Measurements from ENCODE around the gene AQP2.

AQP2 gene

DNA sequence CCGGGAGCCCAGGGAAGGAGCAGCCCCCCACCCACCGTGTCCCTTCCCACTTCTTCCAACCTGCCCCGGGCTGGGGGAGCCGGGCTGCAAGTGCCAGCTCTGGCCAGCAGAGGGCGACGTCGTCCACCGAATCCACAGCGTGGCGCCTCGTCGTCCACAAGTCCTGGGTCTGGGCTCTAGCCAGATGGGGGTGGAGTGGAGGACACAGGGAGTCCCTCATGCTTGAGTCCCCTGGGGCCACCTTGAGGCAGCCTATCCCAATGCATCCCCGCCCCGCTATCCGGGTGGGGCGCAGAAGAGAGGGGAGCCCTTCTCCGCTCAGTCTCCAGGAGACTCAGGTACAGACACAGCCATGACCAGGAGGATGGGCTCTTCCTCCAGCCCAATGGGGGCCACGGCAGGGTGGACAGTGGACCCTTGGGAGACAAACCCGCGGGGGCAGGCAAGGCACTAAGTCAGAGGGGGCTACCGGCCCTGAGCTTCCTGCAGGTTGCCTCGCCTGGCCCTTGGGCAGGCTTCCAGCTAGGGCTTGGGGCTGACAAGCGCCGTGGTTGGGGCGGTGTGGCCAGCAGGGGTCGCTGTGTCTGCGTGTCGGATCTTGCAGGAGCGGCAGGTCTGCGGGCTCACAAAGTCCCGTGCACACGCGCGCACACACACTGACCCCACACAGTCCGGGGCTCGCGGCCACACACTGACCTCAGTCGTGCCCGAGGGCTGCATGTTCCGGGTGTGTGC is 16.7 kb downstream of the AQP2 start:
- H3K4me3 ChIP-seq (ENCODE audit: low read length): peak overlapping the region; percentile 56
- TF ChIP-seq, protein P1, sequence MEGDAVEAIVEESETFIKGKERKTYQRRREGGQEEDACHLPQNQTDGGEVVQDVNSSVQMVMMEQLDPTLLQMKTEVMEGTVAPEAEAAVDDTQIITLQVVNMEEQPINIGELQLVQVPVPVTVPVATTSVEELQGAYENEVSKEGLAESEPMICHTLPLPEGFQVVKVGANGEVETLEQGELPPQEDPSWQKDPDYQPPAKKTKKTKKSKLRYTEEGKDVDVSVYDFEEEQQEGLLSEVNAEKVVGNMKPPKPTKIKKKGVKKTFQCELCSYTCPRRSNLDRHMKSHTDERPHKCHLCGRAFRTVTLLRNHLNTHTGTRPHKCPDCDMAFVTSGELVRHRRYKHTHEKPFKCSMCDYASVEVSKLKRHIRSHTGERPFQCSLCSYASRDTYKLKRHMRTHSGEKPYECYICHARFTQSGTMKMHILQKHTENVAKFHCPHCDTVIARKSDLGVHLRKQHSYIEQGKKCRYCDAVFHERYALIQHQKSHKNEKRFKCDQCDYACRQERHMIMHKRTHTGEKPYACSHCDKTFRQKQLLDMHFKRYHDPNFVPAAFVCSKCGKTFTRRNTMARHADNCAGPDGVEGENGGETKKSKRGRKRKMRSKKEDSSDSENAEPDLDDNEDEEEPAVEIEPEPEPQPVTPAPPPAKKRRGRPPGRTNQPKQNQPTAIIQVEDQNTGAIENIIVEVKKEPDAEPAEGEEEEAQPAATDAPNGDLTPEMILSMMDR (conservative IDR thresholded peaks at IDR 0.05; ENCODE audit: low read length): peak; percentile 82
- DNase-seq (ENCODE audit: low read depth): peak; percentile 74

DNA sequence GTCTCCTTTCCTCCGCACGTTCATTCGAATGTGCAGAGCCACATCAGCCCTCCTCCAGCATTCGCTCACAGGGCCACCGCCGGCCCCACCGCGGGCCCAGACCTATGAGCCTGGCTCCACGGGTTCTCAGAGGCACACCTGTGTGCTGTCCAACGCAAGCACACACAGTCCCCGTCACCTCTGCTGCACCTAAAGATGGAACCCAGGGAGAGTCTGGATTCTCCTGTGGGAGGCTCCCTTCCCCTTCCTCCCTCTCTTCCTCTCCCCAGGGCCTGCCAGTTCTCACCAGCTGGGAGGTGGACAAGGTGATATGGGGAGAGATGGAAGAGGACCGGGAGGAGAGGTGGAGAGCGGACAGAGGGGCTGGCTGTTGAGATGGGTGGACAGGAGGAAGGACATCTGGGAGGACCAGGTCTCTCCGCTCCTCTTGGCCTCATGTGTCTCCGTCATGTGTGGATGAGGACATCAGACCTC is 17.3 kb downstream of the AQP2 start:
- peak overlapping the region; percentile 56 for H3K4me3 ChIP-seq (ENCODE audit: low read length)
- no peak for DNase-seq (ENCODE audit: low read depth)

DNA sequence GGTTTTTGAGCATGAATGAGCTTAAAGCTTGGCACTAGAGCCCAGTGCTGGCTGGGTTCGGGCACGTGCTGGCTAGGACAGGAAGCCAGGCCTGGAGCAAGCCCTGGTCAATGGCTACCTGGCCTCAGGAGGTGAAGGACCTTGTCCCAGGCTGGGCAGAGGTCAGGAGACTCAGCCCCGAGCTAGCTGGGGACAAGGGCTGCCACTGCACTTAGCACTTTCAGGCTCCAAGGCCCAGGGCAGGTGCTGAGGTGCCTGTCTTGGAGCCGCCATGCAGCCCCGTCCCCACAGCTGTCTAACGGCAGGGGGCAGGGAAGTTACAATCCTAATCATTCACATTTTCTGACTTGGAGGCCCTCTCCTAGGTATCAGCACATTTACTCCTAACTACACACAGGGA is 17.9 kb downstream of the AQP2 start:
- DNase-seq (ENCODE audit: low read depth): no peak
- TF ChIP-seq, protein P1 (conservative IDR thresholded peaks at IDR 0.05; ENCODE audit: low read length): no peak
- H3K4me3 ChIP-seq (ENCODE audit: low read length): no peak overlapping the region

More for the DNA sequence above, 17.3 kb downstream of the AQP2 start:
- TF ChIP-seq, protein P1 (conservative IDR thresholded peaks at IDR 0.05; ENCODE audit: low read length): no peak

DNA sequence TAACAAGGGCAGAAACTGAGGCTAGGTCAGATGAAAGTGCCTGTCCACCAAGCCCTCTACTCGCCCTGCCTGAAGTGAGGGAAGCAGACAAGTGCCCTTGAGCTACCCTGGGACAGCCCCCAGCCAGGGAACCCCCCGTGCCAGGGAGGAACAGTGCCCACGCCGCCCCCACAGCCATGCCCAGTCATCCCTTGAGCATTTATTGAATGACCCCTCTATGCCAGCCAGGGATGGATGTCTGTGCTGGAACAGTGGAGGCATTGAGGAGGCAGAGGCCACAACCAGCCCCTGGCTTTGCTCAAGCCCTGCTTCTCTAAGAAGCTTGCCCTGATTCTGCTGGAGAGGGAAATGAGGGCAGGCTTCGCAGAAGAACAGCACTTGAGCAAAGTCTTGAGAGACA is 18.5 kb downstream of the AQP2 start:
- TF ChIP-seq, protein P1 (conservative IDR thresholded peaks at IDR 0.05; ENCODE audit: low read length): no peak
- DNase-seq (ENCODE audit: low read depth): no peak
- no peak overlapping the region for H3K4me3 ChIP-seq (ENCODE audit: low read length)

DNA sequence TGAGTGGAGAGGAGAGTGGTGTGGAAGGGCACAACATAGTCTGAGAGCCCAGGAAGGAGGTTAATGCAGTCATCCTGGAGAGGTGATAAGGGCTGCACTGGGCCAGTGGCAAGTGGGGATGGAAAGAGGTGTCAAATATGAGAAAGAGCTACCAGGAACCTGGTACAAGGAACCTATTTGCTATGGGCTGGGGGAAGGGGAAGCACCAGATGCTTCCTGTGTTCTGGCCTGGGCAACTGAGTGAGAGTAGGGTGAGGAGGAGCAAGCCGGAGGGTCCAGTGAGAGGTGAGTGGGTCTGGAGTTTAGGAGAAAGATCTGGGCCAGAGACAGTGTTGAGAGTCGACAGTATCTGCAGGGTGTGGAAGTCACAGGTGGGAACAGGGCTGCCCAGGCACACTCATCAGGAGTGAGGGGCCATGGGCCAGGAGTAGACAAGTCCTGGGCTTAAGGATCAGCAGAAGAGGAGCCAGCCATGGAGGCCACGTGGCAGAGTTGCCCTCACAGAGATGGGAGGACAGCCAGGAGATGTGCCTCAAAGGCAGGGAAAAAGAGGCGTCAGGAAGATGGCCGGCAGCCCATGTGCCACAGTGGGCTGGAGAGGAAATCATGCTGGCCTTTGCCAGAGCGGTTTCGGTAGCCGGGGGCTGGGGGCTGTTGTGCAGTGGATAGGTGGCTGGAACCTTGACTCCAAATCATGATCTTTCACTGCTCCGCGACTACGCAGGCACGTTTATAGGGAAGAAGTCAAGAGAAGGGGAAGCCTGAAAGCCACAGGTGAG is 19.3 kb downstream of the AQP2 start:
- no peak for DNase-seq (ENCODE audit: low read depth)
- H3K4me3 ChIP-seq (ENCODE audit: low read length): no peak overlapping the region
- TF ChIP-seq, protein P1 (conservative IDR thresholded peaks at IDR 0.05; ENCODE audit: low read length): no peak

DNA sequence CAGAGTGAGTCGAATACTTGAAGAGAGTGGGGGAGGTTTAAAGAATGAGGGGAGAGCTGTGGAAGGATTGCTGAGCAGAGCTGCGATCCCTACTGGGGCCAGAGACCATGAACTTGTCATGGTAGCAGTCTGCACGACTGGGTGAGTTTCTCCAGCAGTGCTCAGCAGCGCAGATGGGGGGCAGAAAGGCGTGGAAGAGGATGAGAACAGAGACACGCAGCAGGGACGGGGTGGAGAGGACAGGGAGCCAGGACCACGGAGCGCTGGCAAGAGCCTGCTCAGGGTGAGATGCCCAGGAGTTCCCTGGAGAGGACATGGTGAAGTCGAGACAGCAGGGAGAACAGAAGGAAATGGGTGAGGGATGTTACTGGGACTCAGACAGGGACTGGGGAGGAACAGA is 20.1 kb downstream of the AQP2 start:
- TF ChIP-seq, protein P1 (conservative IDR thresholded peaks at IDR 0.05; ENCODE audit: low read length): no peak
- no peak for DNase-seq (ENCODE audit: low read depth)
- H3K4me3 ChIP-seq (ENCODE audit: low read length): no peak overlapping the region

Data from AG10803 (cell line).